ENCODE data around the gene PITPNM3.

DNA sequence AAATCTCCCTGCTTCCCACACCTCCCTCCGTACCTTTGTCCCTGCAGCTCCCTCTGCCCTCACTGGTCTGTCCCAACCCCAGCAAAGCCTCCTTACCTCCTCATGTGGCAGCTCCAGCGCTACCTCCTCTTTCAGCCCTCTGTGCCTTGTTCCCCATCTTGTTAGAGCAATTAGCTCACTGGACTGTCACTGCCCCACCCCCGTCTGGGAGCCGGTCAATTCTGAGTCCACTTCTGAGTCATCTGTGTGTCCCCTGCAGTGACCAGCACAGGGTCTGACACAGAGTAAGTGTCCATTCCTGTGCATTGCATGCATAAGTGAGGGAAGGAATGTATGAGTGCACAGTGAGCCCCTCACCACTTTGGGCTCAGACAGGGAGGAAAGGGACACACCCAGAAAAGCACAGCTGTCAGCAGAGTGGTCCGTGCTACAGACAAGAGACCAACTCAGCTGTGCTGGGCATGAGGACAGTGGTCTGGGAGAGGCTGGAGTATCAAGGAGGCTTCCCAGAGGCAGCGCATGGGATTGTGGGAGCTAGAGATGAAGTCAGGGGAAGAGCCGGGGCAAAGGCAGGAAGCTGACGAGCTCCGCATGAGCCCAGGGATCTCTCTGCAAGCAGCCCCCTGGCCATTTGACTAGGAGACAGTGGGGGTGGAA, 45.9 kb downstream of the PITPNM3 start:
- TF ChIP-seq, protein P1, sequence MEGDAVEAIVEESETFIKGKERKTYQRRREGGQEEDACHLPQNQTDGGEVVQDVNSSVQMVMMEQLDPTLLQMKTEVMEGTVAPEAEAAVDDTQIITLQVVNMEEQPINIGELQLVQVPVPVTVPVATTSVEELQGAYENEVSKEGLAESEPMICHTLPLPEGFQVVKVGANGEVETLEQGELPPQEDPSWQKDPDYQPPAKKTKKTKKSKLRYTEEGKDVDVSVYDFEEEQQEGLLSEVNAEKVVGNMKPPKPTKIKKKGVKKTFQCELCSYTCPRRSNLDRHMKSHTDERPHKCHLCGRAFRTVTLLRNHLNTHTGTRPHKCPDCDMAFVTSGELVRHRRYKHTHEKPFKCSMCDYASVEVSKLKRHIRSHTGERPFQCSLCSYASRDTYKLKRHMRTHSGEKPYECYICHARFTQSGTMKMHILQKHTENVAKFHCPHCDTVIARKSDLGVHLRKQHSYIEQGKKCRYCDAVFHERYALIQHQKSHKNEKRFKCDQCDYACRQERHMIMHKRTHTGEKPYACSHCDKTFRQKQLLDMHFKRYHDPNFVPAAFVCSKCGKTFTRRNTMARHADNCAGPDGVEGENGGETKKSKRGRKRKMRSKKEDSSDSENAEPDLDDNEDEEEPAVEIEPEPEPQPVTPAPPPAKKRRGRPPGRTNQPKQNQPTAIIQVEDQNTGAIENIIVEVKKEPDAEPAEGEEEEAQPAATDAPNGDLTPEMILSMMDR (conservative IDR thresholded peaks at IDR 0.05 in 1 of 2, IDR thresholded peaks at IDR 0.05 in 1 of 2; ENCODE audit: extremely low read depth in 1 of 2, insufficient read depth in 1 of 2, low read depth in 1 of 2, low read length in 2 of 2) = no peak
- no peak for TF ChIP-seq EZH2 (IDR thresholded peaks at IDR 0.05; ENCODE audit: borderline replicate concordance, low read length)
